Brain microvascular endothelial cell (primary cell): Measurements from ENCODE around the gene SLC4A4.

Experiments used
- DNase-seq: peaks from one replicate; pipeline ENCODE4 v3.0.0-alpha.2; 2020
- H3K27ac ChIP-seq: fragments of 250-450 bp; sonication (Bioruptor Pico); 2 replicates; pipeline ENCODE4 v1.5.1; 2020; ENCODE audit warnings: mild to moderate bottlenecking, moderate library complexity
- H3K27me3 ChIP-seq: fragments of 250-450 bp; sonication (Bioruptor Pico); replicated peaks from 2 replicates; pipeline ENCODE4 v1.5.1; 2020; ENCODE audit warnings: mild to moderate bottlenecking
- H3K36me3 ChIP-seq: fragments of 250-450 bp; sonication (Bioruptor Pico); replicated peaks from 2 replicates; pipeline ENCODE4 v1.5.1; 2020; ENCODE audit warnings: mild to moderate bottlenecking
- H3K4me3 ChIP-seq: 2 replicates; pipeline ENCODE4 v1.5.1; 2011; ENCODE audit warnings: low read depth, mild to moderate bottlenecking, control low read depth, low read length, moderate library complexity
- in situ Hi-C: cut with HindIII; loops from 2 replicates; pipeline ENCODE4 v1.10.0; 2017; ENCODE audit warnings: low sequenced_read_pairs, low pct_ligation_motif_present
- TF ChIP-seq, protein P1 (sequence below): IDR thresholded peaks from 2 replicates; pipeline ENCODE4 v1.5.1; 2011; ENCODE audit warnings: low read depth, mild to moderate bottlenecking, moderate library complexity, low read length, control low read depth, inconsistent platforms; ENCODE audit errors: missing control alignments

Gene SLC4A4

DNA sequence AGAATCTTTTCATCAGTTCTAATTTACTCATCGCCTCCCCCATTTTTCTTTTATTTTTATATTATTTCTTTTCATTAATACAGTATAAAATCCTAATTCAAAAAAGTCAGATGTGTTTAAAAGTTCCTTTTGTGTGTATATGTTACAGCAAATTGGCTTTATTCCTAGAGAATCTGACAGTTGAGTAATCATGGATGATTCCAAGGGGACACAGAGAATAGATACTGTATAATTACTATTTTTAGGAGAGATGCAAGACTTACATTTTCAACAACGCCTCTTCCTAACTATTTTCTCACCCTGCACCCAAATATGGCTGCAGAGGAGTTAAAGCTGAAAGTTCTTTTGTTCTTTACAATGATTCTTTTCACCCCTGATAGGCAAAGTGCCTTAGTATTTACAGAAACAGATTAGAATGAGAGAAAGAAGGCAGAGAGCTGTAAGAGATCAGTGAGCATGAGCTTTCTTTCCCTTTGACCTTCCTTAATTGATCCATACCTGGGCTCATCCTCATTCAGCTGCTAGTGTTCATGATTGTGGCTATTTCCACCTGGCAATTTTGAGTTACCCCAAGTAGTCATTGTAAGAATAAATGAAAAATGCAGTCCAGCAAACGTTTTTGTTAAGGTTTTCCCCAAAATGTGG is 210.8 kb downstream of the SLC4A4 start:
- Histone ChIP-seq H3K27me3 (no peaks in the 10 kb centered on the region), H3K36me3 (no peaks in the 10 kb centered on the region), H3K4me3 (no peak overlapping the region), H3K27ac (peak overlapping the region; percentile 63)
- in situ Hi-C loops, result no loop called here
- TF ChIP-seq, protein P1, sequence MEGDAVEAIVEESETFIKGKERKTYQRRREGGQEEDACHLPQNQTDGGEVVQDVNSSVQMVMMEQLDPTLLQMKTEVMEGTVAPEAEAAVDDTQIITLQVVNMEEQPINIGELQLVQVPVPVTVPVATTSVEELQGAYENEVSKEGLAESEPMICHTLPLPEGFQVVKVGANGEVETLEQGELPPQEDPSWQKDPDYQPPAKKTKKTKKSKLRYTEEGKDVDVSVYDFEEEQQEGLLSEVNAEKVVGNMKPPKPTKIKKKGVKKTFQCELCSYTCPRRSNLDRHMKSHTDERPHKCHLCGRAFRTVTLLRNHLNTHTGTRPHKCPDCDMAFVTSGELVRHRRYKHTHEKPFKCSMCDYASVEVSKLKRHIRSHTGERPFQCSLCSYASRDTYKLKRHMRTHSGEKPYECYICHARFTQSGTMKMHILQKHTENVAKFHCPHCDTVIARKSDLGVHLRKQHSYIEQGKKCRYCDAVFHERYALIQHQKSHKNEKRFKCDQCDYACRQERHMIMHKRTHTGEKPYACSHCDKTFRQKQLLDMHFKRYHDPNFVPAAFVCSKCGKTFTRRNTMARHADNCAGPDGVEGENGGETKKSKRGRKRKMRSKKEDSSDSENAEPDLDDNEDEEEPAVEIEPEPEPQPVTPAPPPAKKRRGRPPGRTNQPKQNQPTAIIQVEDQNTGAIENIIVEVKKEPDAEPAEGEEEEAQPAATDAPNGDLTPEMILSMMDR, result no peak
- no peak for DNase-seq

DNA sequence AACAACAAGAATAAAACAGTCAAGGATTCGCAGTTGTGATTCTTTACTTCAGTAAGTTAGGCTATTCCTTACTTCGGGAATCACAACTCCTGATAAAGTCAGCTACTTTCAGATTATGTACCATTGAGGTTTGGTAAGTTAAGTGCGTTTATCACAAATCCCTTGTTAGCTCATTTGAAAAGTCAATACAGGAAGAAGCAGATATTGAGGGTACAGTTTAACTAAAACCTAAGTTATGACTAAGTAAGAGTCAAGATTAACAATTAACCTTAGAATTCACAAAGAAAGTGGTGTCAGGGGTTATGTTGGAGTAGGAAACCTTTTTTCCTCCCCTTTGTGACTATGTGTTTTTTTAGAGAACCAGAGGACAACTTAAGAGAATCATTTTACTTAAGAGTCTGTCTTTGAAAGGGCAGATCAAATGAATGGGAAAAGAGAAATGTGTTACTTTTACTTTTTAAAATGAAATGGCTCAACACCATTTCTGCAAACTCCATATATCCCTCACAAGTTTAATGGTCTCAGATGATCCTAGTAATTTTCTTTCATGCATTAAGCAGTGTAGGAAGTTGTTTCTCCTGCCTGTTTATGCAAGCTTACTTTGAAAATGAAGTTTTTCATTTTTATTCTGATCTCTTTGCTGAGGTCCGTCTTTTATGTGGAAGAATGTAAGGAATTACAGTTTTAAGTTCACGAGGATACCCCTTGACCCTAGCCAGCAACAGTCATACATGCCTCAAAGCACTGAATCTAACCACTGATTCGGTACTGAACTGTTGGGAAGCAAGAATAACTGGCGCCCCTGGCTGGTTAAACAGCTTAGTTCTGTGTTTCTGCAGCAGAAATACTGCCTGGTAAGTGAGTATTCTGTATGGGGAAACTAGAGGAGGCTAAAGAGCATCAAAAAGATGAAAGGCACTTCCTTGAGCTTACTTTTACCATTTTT is 211.7 kb downstream of the SLC4A4 start:
- Histone ChIP-seq H3K27me3 (no peaks in the 10 kb centered on the region), H3K36me3 (no peaks in the 10 kb centered on the region), H3K4me3 (no peak overlapping the region), H3K27ac (peak overlapping the region; percentile 63)
- in situ Hi-C loops, result no loop called here
- TF ChIP-seq, protein P1, result peak; percentile 64
- peak; percentile 88 for DNase-seq

DNA sequence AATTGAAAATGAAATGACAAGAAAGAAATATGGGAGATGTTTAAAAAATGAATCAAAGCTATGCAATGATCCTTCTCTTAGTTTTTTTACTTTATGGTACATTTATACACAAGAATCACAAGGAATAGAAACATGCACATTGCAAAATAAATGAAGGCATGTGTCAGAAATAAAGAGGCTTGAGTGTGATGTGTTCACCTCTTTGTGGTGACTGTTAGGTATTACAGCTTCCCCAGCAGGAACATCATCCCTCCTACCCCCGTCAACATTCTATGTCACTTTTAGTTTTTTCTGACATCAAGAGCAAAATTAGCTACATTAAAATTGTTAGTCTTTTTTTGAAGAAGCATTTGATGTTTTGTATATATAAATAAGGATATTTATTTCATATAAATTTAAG is 214.8 kb downstream of the SLC4A4 start:
- Histone ChIP-seq H3K36me3 (no peaks in the 10 kb centered on the region), H3K4me3 (no peak overlapping the region), H3K27me3 (no peaks in the 10 kb centered on the region), H3K27ac (no peak overlapping the region)
- peak; percentile 14 for DNase-seq
- in situ Hi-C loops, result no loop called here
- TF ChIP-seq, protein P1, result peak; percentile 75

DNA sequence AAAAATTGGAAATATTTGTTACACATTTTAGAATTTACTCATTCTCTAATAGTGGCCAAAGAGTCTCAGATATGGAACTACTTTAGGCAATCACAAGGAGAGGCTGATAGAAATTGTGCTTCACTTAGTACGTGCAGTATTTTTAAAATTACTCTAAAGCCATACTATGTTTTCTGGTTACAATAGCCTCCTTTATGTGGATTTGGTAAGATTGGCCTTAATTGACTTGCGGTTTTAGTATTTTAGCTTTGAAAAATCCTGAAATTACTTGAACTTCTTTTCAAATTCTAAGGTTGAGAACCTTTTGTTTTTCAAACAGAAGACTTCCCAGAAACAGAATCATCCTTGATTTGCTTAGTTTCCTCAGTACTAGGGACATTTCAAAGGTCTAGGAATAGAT is 215.2 kb downstream of the SLC4A4 start:
- in situ Hi-C loops, result no loop called here
- DNase-seq, result no peak
- TF ChIP-seq, protein P1, result no peak

DNA sequence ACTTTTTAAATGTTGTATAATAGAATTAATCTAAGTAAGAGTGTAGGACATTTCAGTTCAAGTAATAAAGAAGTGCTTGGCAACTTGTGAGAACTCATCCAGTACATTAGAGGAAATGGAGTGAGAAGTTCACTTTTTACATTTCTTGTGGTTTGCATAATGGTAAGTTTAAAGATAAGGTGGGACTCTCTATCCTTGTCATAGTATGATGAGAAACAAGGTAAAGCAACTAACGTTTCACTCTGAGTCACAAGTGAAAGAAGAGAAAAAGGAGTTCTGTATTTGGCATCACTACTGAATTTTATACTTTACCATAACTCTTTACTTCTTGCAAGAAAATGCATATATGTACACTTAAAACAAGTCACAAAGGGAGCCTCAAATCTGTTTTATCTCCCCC is 219.4 kb downstream of the SLC4A4 start:
- H3K4me3 ChIP-seq, result no peak overlapping the region

More for the DNA sequence above, 215.2 kb downstream of the SLC4A4 start:
- Histone ChIP-seq H3K27me3 (no peaks in the 10 kb centered on the region), H3K4me3 (no peak overlapping the region), H3K27ac (no peak overlapping the region), H3K36me3 (no peaks in the 10 kb centered on the region)

More for the DNA sequence above, 219.4 kb downstream of the SLC4A4 start:
- in situ Hi-C loops, result no loop called here
- Histone ChIP-seq H3K27me3 (no peaks in the 10 kb centered on the region), H3K27ac (no peak overlapping the region), H3K36me3 (no peaks in the 10 kb centered on the region)
- no peak for DNase-seq
- TF ChIP-seq, protein P1, result no peak
